Large intestine (tissue), 3 donors: Measurements from ENCODE around the gene RAET1L. TPM values are rescaled to one million over a fixed set of nuclear protein-coding genes. Genes with fewer than 3 reads are reported as not detected.
"Not testable (repeated sequence)": the region's sequence is repeated elsewhere in the genome, so short reads cannot be mapped to it uniquely, and the experiment has no call there.

Source experiments
- DNase-seq, 2 donors: peaks; one replicate each; pipeline versions ENCODE4 v3.0.0 to v3.0.0-alpha.2; 2013
- H3K27ac ChIP-seq: one replicate; pipeline ENCODE4 v1.5.1; 2013; ENCODE audit warnings: low read length
- H3K27me3 ChIP-seq: 2 replicates; pipeline ENCODE4 v1.6.1; 2013; ENCODE audit warnings: low read length; ENCODE audit not compliant: control insufficient read depth, insufficient read depth
- H3K36me3 ChIP-seq: 2 replicates; pipeline ENCODE4 v1.6.1; 2013; ENCODE audit warnings: low read length; ENCODE audit not compliant: control insufficient read depth, insufficient read depth
- H3K4me1 ChIP-seq: one replicate; pipeline ENCODE4 v1.6.1; 2013; ENCODE audit warnings: low read length; ENCODE audit not compliant: control insufficient read depth, insufficient read depth
- H3K4me3 ChIP-seq: one replicate; pipeline ENCODE4 v1.5.1; 2013; ENCODE audit warnings: low read length
- H3K9me3 ChIP-seq: one replicate; pipeline ENCODE4 v1.6.1; 2013; ENCODE audit warnings: mild to moderate bottlenecking, low read depth, low read length, moderate library complexity; ENCODE audit not compliant: control insufficient read depth
- WGBS: methylation state at CpG from one replicate; pipeline ENCODE4 v1.1.5; 2013; ENCODE audit warnings: low lambda C conversion rate; ENCODE audit not compliant: insufficient coverage; 5-methylcytosine and 5-hydroxymethylcytosine counted together
- polyA plus RNA-seq: library from polyadenylated mRNA; unstranded; fragments of 120-200 nt; gene quantifications from one replicate; pipeline ENCODE4 v1.2.1, GENCODE V29; 2013

Gene RAET1L
- polyA plus RNA-seq, 1 donor = not detected

DNA sequence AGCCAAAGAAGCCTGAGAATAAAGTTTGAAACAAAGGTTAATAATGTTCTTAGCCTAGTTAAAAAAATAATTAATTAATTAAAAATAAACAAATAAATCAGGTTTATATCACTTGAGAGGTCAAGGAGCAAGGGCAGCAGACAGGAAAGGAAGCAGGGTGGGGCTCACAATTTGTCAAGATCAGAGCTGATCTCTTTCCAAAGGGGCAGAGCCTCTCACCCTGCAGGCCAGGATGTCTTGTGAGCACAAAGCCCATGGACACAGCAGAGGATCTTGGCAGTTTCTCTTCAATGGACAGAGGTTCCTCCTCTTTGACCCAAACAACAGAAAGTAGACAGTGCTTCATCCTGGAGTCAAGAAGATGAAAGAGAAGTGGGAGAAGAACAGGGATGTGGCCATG, 46.7 kb downstream of the RAET1L start:
- Histone ChIP-seq H3K27me3 (peaks cover 88% of the 10 kb centered on the region), H3K9me3 (no peaks in the 10 kb centered on the region), H3K27ac (no peak overlapping the region), H3K36me3 (no peaks in the 10 kb centered on the region), H3K4me3 (no peak overlapping the region), H3K4me1 (no peaks in the 10 kb centered on the region)
- no peak for DNase-seq

DNA sequence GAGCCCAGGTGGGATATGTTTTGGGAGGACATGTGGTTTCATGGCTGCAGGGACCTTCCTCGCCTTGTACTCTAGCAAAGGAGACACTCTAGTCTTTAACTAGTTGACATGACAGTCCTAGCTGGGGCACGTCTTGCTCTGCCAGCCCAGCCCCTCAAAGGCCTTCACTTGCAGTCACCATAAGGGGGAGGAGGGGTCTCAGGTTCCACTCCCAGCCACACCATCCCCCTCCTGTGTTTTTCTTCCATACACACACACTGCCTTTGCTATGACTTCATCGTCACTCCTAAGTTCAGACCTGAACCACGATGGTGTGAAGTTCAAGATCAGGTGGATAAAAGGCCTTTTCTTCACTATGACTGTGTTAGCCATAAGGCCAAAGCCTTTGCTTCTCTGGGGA, 48.1 kb downstream of the RAET1L start:
- WGBS = no CpG with 5 or more reads among the region's 4 CpGs
- Histone ChIP-seq H3K9me3 (no peaks in the 10 kb centered on the region), H3K4me1 (no peaks in the 10 kb centered on the region), H3K27ac (no peak overlapping the region), H3K4me3 (no peak overlapping the region), H3K27me3 (peaks cover 86% of the 10 kb centered on the region), H3K36me3 (no peaks in the 10 kb centered on the region)
- no peak for DNase-seq

DNA sequence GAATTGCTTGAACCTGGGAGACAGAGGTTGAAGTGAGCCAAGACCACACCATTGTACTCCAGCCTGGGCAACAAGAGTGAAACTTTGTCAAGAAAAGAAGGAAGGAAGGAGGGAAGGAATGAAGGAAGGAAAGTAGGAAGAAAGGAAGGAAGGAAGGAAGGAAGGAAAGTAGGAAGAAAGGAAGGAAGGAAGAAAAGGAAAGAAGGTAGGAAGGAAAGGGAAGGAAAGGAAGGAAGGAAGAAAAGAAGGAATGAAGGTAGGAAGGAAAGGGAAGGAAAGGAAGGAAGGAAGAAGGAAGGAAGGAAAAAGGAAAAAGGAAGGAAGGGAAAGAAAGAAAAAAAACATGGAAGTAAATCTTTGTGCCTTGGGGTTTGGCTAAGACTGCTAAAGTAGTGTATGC, 49.9 kb downstream of the RAET1L start:
- Histone ChIP-seq H3K4me1 (no peaks in the 10 kb centered on the region), H3K9me3 (no peaks in the 10 kb centered on the region), H3K27me3 (peaks cover 83% of the 10 kb centered on the region), H3K4me3 (no peak overlapping the region), H3K27ac (no peak overlapping the region), H3K36me3 (no peaks in the 10 kb centered on the region)
- no peak for DNase-seq

DNA sequence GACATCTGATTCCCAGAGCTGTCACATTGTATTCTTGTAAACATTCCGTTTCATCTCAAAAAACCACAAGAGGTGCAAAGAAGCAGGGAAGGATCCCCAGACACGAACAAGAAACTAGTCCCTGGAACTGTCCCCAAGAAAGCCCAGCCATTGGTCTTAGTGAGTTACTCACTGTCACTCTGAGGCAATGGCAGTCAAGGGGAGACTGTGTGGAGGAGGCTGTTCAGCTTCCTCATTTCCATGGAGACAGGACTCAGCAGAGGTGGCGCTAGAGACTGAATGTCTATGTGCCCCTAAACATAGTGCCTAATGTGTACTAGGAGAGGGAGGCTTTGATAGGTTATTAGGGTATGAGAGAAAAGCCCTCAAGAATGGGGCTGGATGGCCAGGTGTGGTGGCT, 50.5 kb downstream of the RAET1L start:
- Histone ChIP-seq H3K36me3 (no peaks in the 10 kb centered on the region), H3K27ac (no peak overlapping the region), H3K4me1 (no peaks in the 10 kb centered on the region), H3K9me3 (no peaks in the 10 kb centered on the region), H3K27me3 (peaks cover 85% of the 10 kb centered on the region), H3K4me3 (no peak overlapping the region)
- DNase-seq = no peak
- 80% methylated on average over 1 of the region's 3 CpGs for WGBS

DNA sequence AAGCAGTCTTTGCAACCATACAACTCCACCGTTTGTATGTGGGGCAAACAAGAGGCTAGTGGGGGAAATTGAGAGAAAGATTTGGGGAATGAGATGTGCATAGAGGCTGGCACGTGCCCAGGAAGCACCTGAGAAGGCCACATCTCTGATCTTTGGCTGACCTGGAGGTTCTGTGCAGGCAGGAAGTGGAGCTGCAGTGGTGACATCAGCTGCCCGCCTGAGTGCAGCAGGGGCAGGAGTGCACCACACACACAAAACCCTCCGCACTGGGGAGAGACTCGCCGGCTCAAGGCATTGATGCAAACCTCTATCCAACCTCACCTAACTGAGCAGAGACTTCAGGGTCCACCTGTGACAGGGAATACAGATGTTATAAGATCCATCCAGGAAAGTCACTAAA, 50.9 kb downstream of the RAET1L start:
- not testable (repeated sequence) for H3K9me3 ChIP-seq, DNase-seq, H3K27ac ChIP-seq, H3K36me3 ChIP-seq, H3K4me3 ChIP-seq, H3K4me1 ChIP-seq
- H3K27me3 ChIP-seq = peaks cover 87% of the 10 kb centered on the region
- WGBS = 60% methylated on average over 1 of the region's 6 CpGs

DNA sequence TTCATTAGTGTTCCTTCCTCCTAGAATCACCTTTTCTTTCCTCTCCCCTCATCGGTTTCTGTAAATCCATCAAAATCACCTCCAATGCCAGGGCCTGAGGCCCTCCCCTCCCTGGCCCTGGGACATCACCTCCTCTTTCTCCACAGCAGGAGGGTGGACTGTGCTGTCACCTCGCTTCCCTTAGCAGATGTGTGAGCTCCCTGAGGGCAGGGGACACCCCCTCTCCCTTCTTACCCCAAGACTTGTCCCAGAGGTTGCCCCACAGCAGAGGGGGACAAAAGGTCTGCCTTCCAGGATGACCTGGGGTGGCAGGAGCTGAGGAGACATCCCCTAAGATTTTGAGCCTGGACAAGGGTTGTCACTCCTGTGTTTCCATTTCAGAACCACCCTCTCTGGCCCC, 55.7 kb downstream of the RAET1L start:
- no CpG with 5 or more reads among the region's 2 CpGs for WGBS
- Histone ChIP-seq H3K4me3 (no peak overlapping the region), H3K9me3 (no peaks in the 10 kb centered on the region), H3K27ac (no peak overlapping the region), H3K27me3 (peaks cover 90% of the 10 kb centered on the region), H3K36me3 (no peaks in the 10 kb centered on the region), H3K4me1 (peaks cover 7% of the 10 kb centered on the region)
- DNase-seq = no peak

DNA sequence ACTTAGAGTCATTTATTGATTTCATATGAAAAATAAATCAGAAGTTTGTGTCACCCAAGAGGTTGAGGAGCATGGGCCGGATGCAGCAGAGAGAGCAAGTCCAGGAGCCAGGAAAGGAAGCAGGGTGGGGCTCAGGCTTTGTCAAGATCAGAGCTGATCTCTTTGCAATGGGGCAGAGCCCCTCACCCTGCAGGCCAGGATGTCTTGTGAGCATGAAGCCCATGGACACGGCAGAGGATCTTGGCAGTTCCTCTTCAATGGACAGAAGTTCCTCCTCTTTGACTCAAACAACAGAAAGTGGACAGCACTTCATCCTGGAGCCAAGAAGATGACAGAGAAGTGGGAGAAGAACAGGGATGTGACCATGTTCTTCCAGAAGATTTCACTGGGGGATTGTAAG, 56.4 kb downstream of the RAET1L start:
- not testable (repeated sequence) for H3K9me3 ChIP-seq, H3K36me3 ChIP-seq, DNase-seq, H3K4me3 ChIP-seq, H3K27ac ChIP-seq
- peaks cover 90% of the 10 kb centered on the region for H3K27me3 ChIP-seq
- H3K4me1 ChIP-seq = peaks cover 14% of the 10 kb centered on the region
- no CpG with 5 or more reads among the region's 2 CpGs for whole genome bisulfite sequencing

Other genes starting within 250 kb of the RAET1L start
- 28.8 TPM for gene LRP11, start 161.2 kb downstream of the RAET1L start, polyA plus RNA-seq
- gene RAET1E, start 127.4 kb downstream of the RAET1L start, polyA plus RNA-seq = 0.61 TPM
- gene RAET1G, start 102.4 kb downstream of the RAET1L start, polyA plus RNA-seq = 0.28 TPM
- gene ULBP2, start 83.5 kb downstream of the RAET1L start, polyA plus RNA-seq = 0.09 TPM
- 0.03 TPM for gene ULBP1, start 61.6 kb downstream of the RAET1L start, polyA plus RNA-seq
- gene ULBP3, start 43.6 kb upstream of the RAET1L start, polyA plus RNA-seq = 1.8 TPM
- gene PPP1R14C, start 117.5 kb upstream of the RAET1L start, polyA plus RNA-seq = 2.9 TPM